Adrenal gland (tissue), 12 donors: ENCODE data around the gene TBC1D2B. TPM values are rescaled to one million over a fixed set of nuclear protein-coding genes. Genes with fewer than 3 reads are reported as not detected.

Source experiments
- DNase-seq, 7 donors: peaks; one replicate each; pipeline ENCODE4 v3.0.0-alpha.2; 2019 to 2020
- H3K27ac ChIP-seq, 5 donors: fragments of 200-600 bp; sonication (generic) in 4 of 5; 1 replicate in 3 of 5; 2 replicates in 2 of 5; pipeline versions ENCODE4 v1.5.1 to v1.8.0; 2016 to 2020; ENCODE audit warnings: mild to moderate bottlenecking in 1 of 5
- H3K27me3 ChIP-seq: fragments of 200-600 bp; 2 replicates; pipeline ENCODE4 v1.8.0; 2021
- H3K36me3 ChIP-seq, 2 donors: fragments of 200-600 bp; replicated peaks in 1 of 2; 1 replicate in 1 of 2; 2 replicates in 1 of 2; pipeline versions ENCODE4 v1.5.1 to v1.8.0; 2018 to 2022
- H3K4me1 ChIP-seq, 2 donors: fragments of 200-600 bp; replicated peaks in 1 of 2; 1 replicate in 1 of 2; 2 replicates in 1 of 2; pipeline versions ENCODE4 v1.5.1 to v1.8.0; 2018 to 2021
- H3K4me3 ChIP-seq, 4 donors: fragments of 200-600 bp; sonication (generic) in 3 of 4; one replicate each; pipeline ENCODE4 v1.5.1; 2016 to 2018
- H3K9me3 ChIP-seq, 3 donors: fragments of 200-600 bp; sonication (generic) in 1 of 3; replicated peaks in 1 of 3; 1 replicate in 2 of 3; 2 replicates in 1 of 3; pipeline versions ENCODE4 v1.5.1 to v1.8.0; 2016 to 2021
- CTCF ChIP-seq, 6 experiments: fragments of 450-650 bp in 4 of 6; fragments of 200-600 bp in 2 of 6; sonication (generic) in 1 of 6; IDR thresholded peaks; 1 replicate in 5 of 6; 2 replicates in 1 of 6; pipeline versions ENCODE4 v1.5.1 to v1.8.0; 2016 to 2021; ENCODE audit warnings: antibody characterized with exemption in 6 of 6, mild to moderate bottlenecking in 2 of 6, moderate library complexity in 1 of 6
- POLR2A ChIP-seq, 2 donors: fragments of 450-650 bp; IDR thresholded peaks; one replicate each; pipeline ENCODE4 v1.6.1; 2017; ENCODE audit warnings: antibody characterized with exemption in 2 of 2, mild to moderate bottlenecking in 2 of 2, moderate library complexity in 1 of 2
- WGBS, 4 donors: extraction: QIAGEN DNeasy Blood & Tissue Kit in 2 of 4; methylation state at CpG; one replicate each; pipeline versions ENCODE4 v1.1.5 to v1.1.7; 2013 to 2017; 5-methylcytosine and 5-hydroxymethylcytosine counted together
- intact Hi-C, 2 donors: fragments of 100-400 bp; cut with DNase I; formaldehyde crosslinking; loops; one replicate each; pipeline versions ENCODE4 v1.14.1 to v1.15.0; 2022 to 2023
- polyA plus RNA-seq, 3 donors: library from polyadenylated mRNA; stranded (reverse); fragments of 200-250 nt in 2 of 3; fragments of 350-450 nt in 1 of 3; fragmentation: Illumina TruSeq in 1 of 3; extraction: RNeasy Lipid Tissue Mini Kit (QIAGEN cat#74804) in 1 of 3; gene quantifications; one replicate each; pipeline ENCODE4 v1.2.3, GENCODE V29; 2013 to 2014
- total RNA-seq, 9 donors: library from RNA; depleted of rRNA in 4 of 9; stranded (reverse); fragments of >200 nt in 4 of 9; fragments of 120-200 nt in 1 of 9; fragmentation: NEBNext Ultra II Directional in 1 of 9; extraction: Animal tissue kit (Norgen Biotek cat#: 25700) in 1 of 9; gene quantifications; one replicate each; pipeline versions ENCODE4 v1.1.0 to v1.2.4, GENCODE V29; 2013 to 2023
- donor health status: healthy with polysubstance abuse.
- donor health status: Bipolar disorder and iron deficiency.
- donor health status: DM: yes; HTN: yes; CAD: no.
- donor health status: DM: no; HTN: no; CAD: no.
- donor health status: DM: no; HTN: no; CAD: no.
- donor health status: DM: yes; HTN: yes; CAD: no.

The TBC1D2B gene
- total and polyA plus RNA-seq, 12 donors, result 16.3 to 95.0 (median 54.6) TPM

- no peak for TF ChIP-seq POLR2A (IDR thresholded peaks at IDR 0.05)
- TF ChIP-seq CTCF (IDR thresholded peaks at IDR 0.05), result no peak
- no peaks in the 10 kb centered on the region for H3K27me3 ChIP-seq
- intact Hi-C loops, result no loop called here
- no peak overlapping the region for H3K4me3 ChIP-seq
- H3K36me3 ChIP-seq, result peaks cover 0 to 77% of the 10 kb centered on the region in 2 donors
- 87 to 89% (median 87%) methylated on average over 4 of the region's 4 CpGs for WGBS, 4 donors
- no peaks in the 10 kb centered on the region for H3K9me3 ChIP-seq
- H3K4me1 ChIP-seq, result peaks cover 21 to 44% of the 10 kb centered on the region in 2 donors
- DNase-seq, result peak in 1 of 7 donors; percentile 34
- H3K27ac ChIP-seq, result no peak overlapping the region
Observed at GRCh38 chr15:78010067-78010466, 67.4 kb downstream of the TBC1D2B start.

GRCh38 chr15:78007964-78008886 lies 69.3 kb downstream of the TBC1D2B start:
- Histone ChIP-seq H3K4me1 (peaks cover 27 to 60% of the 10 kb centered on the region in 2 donors), H3K27ac (peak overlapping the region; percentile 34 to 90 (median 56)), H3K4me3 (no peak overlapping the region), H3K9me3 (no peaks in the 10 kb centered on the region), H3K27me3 (no peaks in the 10 kb centered on the region), H3K36me3 (peaks cover 0 to 72% of the 10 kb centered on the region in 2 donors)
- 58 to 80% (median 64%) methylated on average over 7 to 17 of the region's 17 CpGs for WGBS, 4 donors
- intact Hi-C loops, result no loop called here
- peak; percentile 84 to 97 (median 95) for DNase-seq
- TF ChIP-seq CTCF (IDR thresholded peaks at IDR 0.05) (no peak), POLR2A (IDR thresholded peaks at IDR 0.05) (peak in 1 of 2 donors; percentile 58)

GRCh38 chr15:78007211-78007931 lies 70.1 kb downstream of the TBC1D2B start:
- Histone ChIP-seq H3K27me3 (no peaks in the 10 kb centered on the region), H3K27ac (peak overlapping the region; percentile 34 to 90 (median 56)), H3K36me3 (peaks cover 0 to 72% of the 10 kb centered on the region in 2 donors), H3K4me1 (peaks cover 27 to 57% of the 10 kb centered on the region in 2 donors), H3K4me3 (no peak overlapping the region), H3K9me3 (no peaks in the 10 kb centered on the region)
- 68 to 79% (median 72%) methylated on average over 10 to 11 of the region's 11 CpGs for WGBS, 4 donors
- TF ChIP-seq CTCF (IDR thresholded peaks at IDR 0.05), result no peak
- no peak for TF ChIP-seq POLR2A (IDR thresholded peaks at IDR 0.05)
- DNase-seq, result no peak
- intact Hi-C loops, result no loop called here

GRCh38 chr15:78006567-78007205 lies 70.8 kb downstream of the TBC1D2B start:
- H3K27ac ChIP-seq, result peak overlapping the region in 3 of 5 donors; percentile 56 to 90 (median 70)
- intact Hi-C loops, result no loop called here
- no peak overlapping the region for H3K4me3 ChIP-seq
- TF ChIP-seq POLR2A (IDR thresholded peaks at IDR 0.05) (no peak), CTCF (IDR thresholded peaks at IDR 0.05) (no peak)
- 80 to 84% (median 82%) methylated on average over 10 to 13 of the region's 13 CpGs for WGBS, 4 donors
- H3K9me3 ChIP-seq, result no peaks in the 10 kb centered on the region
- peak in 4 of 7 donors; percentile 60 to 82 (median 68) for DNase-seq
- peaks cover 0 to 72% of the 10 kb centered on the region in 2 donors for H3K36me3 ChIP-seq
- H3K27me3 ChIP-seq, result no peaks in the 10 kb centered on the region
- peaks cover 27 to 52% of the 10 kb centered on the region in 2 donors for H3K4me1 ChIP-seq
